Measurements from ENCODE around the gene SPRED2.

Gene SPRED2

DNA sequence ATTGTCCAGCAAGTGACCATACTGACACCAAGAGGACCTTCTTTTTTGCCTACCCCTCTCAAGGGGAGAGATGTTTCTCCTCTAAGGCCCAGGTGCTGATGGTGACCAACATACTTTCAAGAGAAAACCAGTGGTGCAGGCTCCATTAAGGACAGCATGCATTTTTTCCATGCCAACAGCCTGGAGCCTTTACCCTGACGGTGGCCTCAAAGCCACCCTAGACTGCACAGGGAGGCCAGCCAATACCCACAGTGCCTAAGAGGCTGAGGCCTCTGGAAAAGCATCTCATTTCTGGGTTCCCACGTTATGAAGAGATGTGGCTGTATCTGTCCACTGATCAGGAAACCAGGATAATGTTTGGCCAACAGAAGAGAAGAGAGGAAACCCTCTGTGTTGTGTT lies 19.3 kb downstream of the SPRED2 start:
- DNase-seq (ENCODE audit: low read depth) = no peak

GRCh38 chr2:65411056-65411795 lies 21.2 kb downstream of the SPRED2 start:
- DNase-seq (ENCODE audit: low read depth) = no peak

DNA sequence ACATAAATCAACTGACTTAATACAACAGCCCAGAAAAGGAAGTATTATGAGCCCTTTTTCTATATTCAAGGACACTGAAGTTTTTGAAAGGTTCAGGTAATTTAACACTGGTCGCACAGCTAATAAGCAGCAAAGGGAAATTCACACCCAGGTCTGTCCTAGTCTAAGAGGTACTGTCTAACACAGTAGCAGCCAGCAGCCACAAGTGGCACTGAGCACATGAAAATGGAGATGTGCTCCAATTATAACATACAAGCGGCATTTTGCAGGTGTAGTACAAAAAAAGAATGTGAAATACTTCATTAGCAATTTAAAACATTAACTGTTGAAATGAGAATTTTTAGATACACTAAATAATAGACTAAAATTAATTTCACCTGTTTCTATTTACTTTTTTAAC lies 23.4 kb downstream of the SPRED2 start:
- no peak for DNase-seq (ENCODE audit: low read depth)

DNA sequence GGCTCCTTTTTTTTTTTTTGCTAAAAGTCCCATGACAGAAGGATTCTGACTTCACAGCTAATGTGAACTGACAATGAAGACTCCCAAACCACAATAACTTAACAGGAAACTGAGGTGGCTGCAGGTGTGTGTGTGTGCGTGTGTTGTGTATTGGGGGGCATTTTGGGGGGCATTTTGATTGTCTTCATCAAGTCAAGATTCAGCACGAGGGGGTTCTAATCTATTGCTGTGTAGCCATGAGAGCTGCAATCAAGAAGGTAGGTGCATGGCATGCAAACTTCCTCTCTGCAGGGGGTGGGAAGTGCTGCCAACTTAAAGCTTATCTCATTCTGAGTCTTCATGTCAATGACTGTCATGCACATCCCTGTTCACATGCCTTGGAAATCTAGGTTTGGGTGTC lies 25.2 kb downstream of the SPRED2 start:
- no peak for DNase-seq (ENCODE audit: low read depth)

- DNase-seq (ENCODE audit: low read depth) = no peak
Observed at GRCh38 chr2:65404988-65405697, 27.3 kb downstream of the SPRED2 start.

DNA sequence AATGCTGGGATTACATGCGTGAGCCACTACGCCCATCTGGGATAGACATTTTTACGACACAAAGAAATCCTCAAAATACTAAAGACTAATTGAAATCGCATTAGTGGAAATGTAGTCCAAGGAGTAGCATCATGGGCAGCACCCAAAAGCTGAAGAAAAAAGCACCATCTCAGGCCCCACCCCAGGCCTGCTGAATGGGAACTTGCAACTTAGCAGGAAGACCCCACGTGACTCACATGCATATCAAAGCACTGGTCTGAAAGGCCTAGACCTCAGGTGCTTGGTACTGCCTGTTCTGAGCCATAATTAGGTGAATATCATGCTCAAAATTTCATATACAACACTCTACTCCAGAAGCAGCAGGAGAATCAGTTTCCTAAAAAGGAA lies 28.9 kb downstream of the SPRED2 start:
- DNase-seq (ENCODE audit: low read depth) = no peak

DNA sequence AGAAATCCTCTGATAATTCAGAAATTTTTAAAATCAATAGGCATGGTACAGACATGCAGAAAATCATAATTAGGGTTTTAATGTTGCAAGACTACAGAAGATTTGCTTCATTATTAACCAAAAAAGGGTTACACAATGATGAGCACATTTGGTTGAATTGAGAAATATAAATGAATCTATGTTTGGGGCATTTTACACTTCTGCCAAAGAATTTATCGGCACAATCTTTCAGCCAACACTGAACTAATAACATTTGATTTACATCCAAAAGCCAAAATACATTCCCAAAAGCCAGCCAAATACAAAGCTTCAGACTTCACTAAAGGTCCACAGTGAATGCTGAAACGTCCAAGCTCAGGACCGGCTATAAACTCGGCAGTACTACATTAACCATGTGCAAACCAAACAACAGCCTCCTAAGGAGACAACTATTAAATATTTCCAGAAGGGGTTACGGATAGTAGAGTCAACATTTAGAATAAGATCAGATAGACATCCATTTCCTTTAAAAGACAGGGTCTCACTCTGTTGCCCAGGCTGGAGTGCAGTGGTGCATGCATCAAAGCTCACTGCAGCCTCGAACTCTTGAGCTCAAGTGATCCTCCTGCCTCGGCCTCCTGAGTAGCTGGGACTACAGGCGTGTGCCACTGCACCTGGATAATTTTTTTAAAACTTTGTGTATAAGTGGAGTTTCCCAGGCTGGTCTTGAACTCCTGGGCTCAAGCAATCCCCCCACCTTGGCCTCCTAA lies 29.4 kb downstream of the SPRED2 start:
- DNase-seq (ENCODE audit: low read depth) = no peak

GRCh38 chr2:65402323-65402722 lies 30.1 kb downstream of the SPRED2 start:
- DNase-seq (ENCODE audit: low read depth) = no peak

DNA sequence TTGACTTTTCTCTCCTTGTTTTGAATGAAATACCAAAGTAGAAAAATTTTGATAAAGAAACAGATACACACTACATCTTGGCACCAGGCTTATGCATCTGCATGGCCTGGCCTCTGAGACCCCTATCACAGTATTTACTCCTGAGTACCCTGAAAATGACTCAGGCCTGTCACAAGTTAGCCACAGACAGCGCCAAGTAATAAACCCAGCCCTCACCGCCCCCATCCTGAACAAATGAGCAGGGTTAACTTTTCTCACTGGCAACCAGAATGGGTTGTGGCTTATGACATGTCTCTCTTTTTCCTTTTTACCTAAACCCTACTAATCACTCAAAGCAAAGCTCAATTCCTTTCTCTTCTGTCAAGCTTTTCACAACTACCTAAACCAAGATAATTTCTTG lies 35.3 kb downstream of the SPRED2 start:
- no peak for DNase-seq (ENCODE audit: low read depth)

DNA sequence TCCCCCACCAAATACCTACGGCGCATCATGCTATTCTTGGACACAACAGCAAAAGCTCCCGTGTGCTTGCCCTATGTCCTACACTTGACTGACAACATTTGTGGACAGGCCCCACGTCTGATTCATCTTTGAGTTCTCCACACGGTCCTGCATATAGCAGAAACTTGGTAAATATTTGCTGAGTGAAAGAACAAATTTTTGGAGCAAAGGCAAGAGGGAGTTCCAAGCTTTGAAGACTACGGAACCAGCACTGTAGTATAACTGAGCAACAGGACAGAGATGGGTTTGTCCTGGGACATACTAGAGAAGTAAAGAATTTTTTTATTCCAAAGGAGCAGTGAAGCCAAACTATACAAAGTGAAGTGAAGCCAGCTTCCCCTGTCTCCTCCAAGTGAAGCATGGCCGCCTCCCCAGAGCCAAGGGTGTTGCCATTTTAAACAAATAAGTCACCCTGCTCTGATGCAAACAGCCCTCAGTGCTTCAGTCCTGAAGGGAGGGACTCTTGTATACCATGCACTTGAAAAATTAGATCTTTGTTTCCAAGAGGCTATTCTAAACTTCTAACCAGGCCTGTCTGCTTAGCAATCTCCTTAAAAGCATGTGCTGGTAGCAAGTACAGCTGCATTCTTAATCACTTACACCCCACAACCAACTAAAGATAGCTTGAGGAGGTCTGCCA lies 35.9 kb downstream of the SPRED2 start:
- DNase-seq (ENCODE audit: low read depth) = no peak

DNA sequence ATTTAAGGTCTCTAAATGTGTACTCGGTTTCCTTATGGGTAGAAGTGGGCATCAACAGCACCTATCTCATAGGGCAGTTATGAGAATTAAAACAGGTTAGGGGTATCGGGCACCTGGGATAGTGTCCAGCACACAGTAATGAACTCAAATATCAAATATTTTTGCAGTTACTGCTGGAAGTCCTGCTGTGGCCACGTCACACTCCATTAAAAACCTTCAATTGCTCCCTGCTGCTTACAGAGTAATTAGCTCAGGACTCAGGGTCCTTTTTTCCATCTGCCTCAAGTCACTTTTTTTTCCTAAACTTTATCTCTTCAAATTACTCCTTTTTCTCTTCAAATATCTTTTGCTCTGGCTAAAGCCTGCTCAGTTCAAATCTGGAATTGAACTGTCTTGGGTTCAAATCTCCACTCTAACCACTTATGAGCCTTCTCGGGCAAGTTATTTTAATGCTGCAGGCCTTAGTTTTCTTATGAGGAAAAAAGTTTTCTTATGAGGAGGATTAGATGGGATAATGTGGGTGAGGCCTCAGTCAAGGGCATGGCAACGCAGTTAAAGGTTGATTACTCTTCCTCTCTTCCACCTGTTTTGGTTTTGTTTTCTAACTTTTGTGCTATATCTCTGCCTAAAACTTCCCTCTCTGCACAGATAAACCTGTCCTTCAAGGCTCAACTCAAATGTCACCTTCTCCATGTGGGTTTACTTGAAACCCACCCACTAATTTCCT lies 36.6 kb downstream of the SPRED2 start:
- no peak for DNase-seq (ENCODE audit: low read depth)

GRCh38 chr2:65393743-65394422 lies 38.5 kb downstream of the SPRED2 start:
- DNase-seq (ENCODE audit: low read depth) = no peak

- no peak for DNase-seq (ENCODE audit: low read depth)
Observed at GRCh38 chr2:65393046-65393445, 39.4 kb downstream of the SPRED2 start.

GRCh38 chr2:65392609-65393008 lies 39.8 kb downstream of the SPRED2 start:
- no peak for DNase-seq (ENCODE audit: low read depth)

DNA sequence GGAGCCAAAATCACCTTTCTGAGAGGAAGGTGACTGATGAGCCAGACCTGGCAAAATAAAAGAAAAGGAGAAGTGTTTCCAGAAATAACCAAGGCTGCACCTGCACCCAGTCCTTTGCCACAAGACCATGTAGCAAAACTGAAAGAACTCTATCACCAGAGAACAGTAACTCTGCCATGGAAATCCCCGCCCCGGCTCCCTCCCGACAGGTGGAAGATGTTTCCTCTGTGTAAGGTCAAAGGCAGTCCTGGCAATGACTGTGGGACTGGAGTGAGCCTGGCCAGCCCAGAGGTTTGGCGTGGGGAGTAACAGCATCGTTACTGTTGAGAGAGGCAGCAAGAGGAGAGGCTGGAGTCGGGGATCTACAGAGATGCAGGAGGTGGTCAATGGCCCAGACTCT lies 42.3 kb downstream of the SPRED2 start:
- no peak for DNase-seq (ENCODE audit: low read depth)

DNA sequence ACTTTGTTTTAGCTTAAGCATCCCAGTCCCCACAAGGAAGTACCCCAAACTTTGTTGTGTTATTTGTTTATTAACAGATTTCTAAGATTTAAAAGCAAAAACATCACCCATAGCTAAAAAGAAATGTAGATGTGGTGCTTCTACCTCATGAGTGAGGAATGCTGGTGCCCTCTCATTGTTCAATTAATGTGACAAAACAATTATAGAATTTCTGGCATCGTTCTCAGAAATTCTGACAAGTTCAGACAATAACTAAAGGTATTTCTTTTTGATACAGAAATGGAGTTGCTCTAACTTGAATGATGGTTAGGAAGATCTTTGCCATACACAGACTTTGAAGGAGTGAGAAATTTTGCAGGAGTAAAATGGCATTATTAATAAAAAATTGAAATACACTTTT lies 42.9 kb downstream of the SPRED2 start:
- no peak for DNase-seq (ENCODE audit: low read depth)

DNA sequence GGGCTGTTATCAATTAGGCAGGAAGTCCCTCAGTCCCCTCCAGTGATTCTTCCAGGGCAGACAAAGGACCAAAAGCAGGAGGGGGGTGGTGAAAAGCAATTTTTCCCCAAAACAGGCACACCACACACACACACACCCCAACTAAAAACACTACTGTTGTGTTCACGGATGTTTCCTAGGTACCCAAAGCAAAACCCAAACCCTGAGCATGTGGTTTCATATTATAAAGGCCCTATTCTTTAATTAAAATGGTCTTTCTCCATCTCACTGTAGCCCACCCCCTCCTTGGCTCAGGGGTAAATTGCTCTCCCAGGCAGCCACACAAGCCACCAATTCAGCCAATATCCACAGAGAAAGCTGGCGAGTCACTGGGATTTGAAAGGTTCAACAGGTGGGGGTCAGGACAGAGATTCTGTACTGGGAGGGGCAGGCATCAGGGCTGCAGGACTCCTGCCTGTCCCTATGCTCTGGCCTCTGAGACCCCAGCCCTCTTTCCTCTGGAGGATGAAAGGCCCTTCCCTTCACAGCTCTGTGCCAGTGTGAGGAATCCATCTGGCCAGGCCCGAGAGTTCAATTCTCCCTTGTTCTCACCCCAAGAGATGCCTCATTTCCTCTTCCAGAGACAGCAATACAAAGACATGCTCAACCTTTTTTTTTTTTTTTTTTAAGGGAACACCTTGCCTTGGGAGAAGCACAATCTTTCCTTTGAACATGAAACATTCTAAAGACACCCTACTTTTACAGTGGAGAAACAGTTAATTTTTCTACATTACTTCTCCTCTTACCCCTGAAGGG lies 43.6 kb downstream of the SPRED2 start:
- no peak for DNase-seq (ENCODE audit: low read depth)

- DNase-seq (ENCODE audit: low read depth) = no peak
Observed at GRCh38 chr2:65388051-65388531, 44.3 kb downstream of the SPRED2 start.

DNA sequence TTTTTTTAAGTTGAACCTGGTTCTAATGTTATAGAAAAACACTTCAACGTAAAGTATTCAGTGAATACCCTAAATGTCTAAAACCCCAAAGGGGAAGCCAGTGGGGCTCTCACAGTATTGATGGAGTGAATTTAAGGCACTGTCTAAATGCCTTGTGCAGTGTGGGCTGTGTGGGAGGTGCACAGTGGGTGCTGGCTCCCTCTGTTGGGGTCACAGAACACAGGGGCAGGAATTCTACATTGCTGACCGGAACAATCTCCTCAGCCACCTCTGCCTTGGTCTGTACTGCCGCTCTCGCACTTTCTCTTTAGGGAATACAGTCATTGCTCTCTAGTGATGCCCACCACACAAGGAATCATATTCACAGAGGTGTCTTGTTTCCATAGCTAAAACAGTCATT lies 45.4 kb downstream of the SPRED2 start:
- no peak for DNase-seq (ENCODE audit: low read depth)

GRCh38 chr2:65386344-65386743 lies 46.1 kb downstream of the SPRED2 start:
- DNase-seq (ENCODE audit: low read depth) = no peak

All from activated T-cell treated with anti-CD3 and anti-CD28 coated beads for 1 hour (primary cell).